Naive thymus-derived CD8-positive, alpha-beta T cell (primary cell): ENCODE measurements around the gene HSPB2. TPM values are rescaled to one million over a fixed set of nuclear protein-coding genes. Genes with fewer than 3 reads are reported as not detected.

Source experiments
- ATAC-seq, 2 donors: fragments of 150-1000 bp; cut with Tn5 transposase in 1 of 2; sonication (Bioruptor Pico), chemical (Tn5 transposase) in 1 of 2; 1 replicate in 1 of 2; 2 replicates in 1 of 2; pipeline ENCODE4 v1.10.0; 2021; ENCODE audit warnings: mild to moderate bottlenecking in 2 of 2, moderate library complexity in 2 of 2
- POLR2A ChIA-PET: fragments of 350-600 bp; sonication (Branson Sonifier 250); formaldehyde crosslinking; loops from one replicate; lab custom pipeline; 2021; ENCODE audit warnings: antibody characterized with exemption; lab: Charles Lee
- DNase-seq, 10 donors: peaks; one replicate each; pipeline versions ENCODE4 v3.0.0 to v3.0.0-alpha.2; 2020 to 2022
- H3K27ac Mint-ChIP-seq, 10 donors: one replicate each; pipeline ENCODE4 v1.8.0; 2020 to 2022; ENCODE audit warnings: mild to moderate bottlenecking in 10 of 10, mixed read lengths in 10 of 10, moderate library complexity in 4 of 10, inconsistent platforms in 1 of 10
- H3K27me3 Mint-ChIP-seq, 5 donors: one replicate each; pipeline ENCODE4 v1.8.0; 2021 to 2022; ENCODE audit warnings: mixed read lengths in 5 of 5
- H3K36me3 Mint-ChIP-seq, 3 donors: one replicate each; pipeline ENCODE4 v1.8.0; 2020 to 2022; ENCODE audit warnings: mixed read lengths in 3 of 3, mild to moderate bottlenecking in 2 of 3, inconsistent platforms in 1 of 3
- H3K4me1 Mint-ChIP-seq, 4 donors: one replicate each; pipeline ENCODE4 v1.8.0; 2021 to 2022; ENCODE audit warnings: mixed read lengths in 4 of 4
- H3K4me3 Mint-ChIP-seq, 10 donors: one replicate each; pipeline ENCODE4 v1.8.0; 2020 to 2022; ENCODE audit warnings: mild to moderate bottlenecking in 10 of 10, mixed read lengths in 10 of 10, moderate library complexity in 6 of 10, inconsistent platforms in 1 of 10
- H3K9me3 Mint-ChIP-seq, 9 donors: one replicate each; pipeline ENCODE4 v1.8.0; 2020 to 2022; ENCODE audit warnings: mixed read lengths in 9 of 9, mild to moderate bottlenecking in 3 of 9, inconsistent platforms in 1 of 9, moderate library complexity in 1 of 9
- polyA plus RNA-seq, 3 donors: library from polyadenylated mRNA; unstranded; fragments of 300-500 nt; fragmentation: Illumina TruSeq; gene quantifications; one replicate each; pipeline ENCODE4 v1.2.3, GENCODE V29; 2021
- total RNA-seq, 8 experiments: library from RNA in 2 of 8; stranded (reverse) in 2 of 8; gene quantifications; one replicate each; pipeline ENCODE4 v1.2.3 and lab custom pipeline; 2021 to 2026

The HSPB2 gene
- total and polyA plus RNA-seq, 5 experiments from 2014 or later = 0.27 TPM; not detected in 4

GRCh38 chr11:111945198-111945597, 32.7 kb downstream of the HSPB2 start:
- no peaks in the 10 kb centered on the region for H3K27me3 Mint-ChIP-seq
- DNase-seq = no peak
- H3K27ac Mint-ChIP-seq = peak overlapping the region in 4 of 10 donors; percentile 11 to 98 (median 78)
- H3K36me3 Mint-ChIP-seq = no peaks in the 10 kb centered on the region
- no peak for ATAC-seq
- peak overlapping the region in 2 of 10 donors; percentile 38 to 81 for H3K4me3 Mint-ChIP-seq
- H3K4me1 Mint-ChIP-seq = peaks cover 10 to 36% (median 20%) of the 10 kb centered on the region in 4 donors
- no peaks in the 10 kb centered on the region for H3K9me3 Mint-ChIP-seq
- POLR2A ChIA-PET = no interaction called here

GRCh38 chr11:111946499-111946898, 34.0 kb downstream of the HSPB2 start:
- Mint-ChIP-seq H3K27ac (no peak overlapping the region), H3K27me3 (no peaks in the 10 kb centered on the region), H3K9me3 (no peaks in the 10 kb centered on the region), H3K4me3 (no peak overlapping the region), H3K36me3 (no peaks in the 10 kb centered on the region), H3K4me1 (peaks cover 9 to 36% (median 19%) of the 10 kb centered on the region in 4 donors)
- no peak for DNase-seq
- POLR2A ChIA-PET = no interaction called here
- ATAC-seq = no peak

GRCh38 chr11:111947143-111947542, 34.6 kb downstream of the HSPB2 start:
- peak overlapping the region in 2 of 10 donors; percentile 56 to 74 for H3K27ac Mint-ChIP-seq
- H3K9me3 Mint-ChIP-seq = peaks cover 0 to 6% (median 0%) of the 10 kb centered on the region in 9 donors
- POLR2A ChIA-PET = no interaction called here
- H3K36me3 Mint-ChIP-seq = no peaks in the 10 kb centered on the region
- H3K27me3 Mint-ChIP-seq = no peaks in the 10 kb centered on the region
- DNase-seq (no peak), ATAC-seq (no peak)
- H3K4me1 Mint-ChIP-seq = peaks cover 9 to 36% (median 19%) of the 10 kb centered on the region in 4 donors
- no peak overlapping the region for H3K4me3 Mint-ChIP-seq

- Mint-ChIP-seq H3K4me3 (peak overlapping the region in 1 of 10 donors; percentile 9), H3K27me3 (no peaks in the 10 kb centered on the region), H3K27ac (no peak overlapping the region), H3K4me1 (peaks cover 1 to 22% (median 6%) of the 10 kb centered on the region in 4 donors), H3K36me3 (no peaks in the 10 kb centered on the region), H3K9me3 (peaks cover 0 to 6% (median 0%) of the 10 kb centered on the region in 9 donors)
- DNase-seq (no peak), ATAC-seq (no peak)
- POLR2A ChIA-PET = no interaction called here
Measured at GRCh38 chr11:111949519-111950426, 37.2 kb downstream of the HSPB2 start.

- Mint-ChIP-seq H3K27ac (no peak overlapping the region), H3K4me1 (peaks cover 0 to 16% (median 2%) of the 10 kb centered on the region in 4 donors)
Measured at GRCh38 chr11:111951565-111951964, 39.0 kb downstream of the HSPB2 start.

GRCh38 chr11:111954154-111954553, 41.6 kb downstream of the HSPB2 start:
- Mint-ChIP-seq H3K4me3 (no peak overlapping the region), H3K27me3 (no peaks in the 10 kb centered on the region), H3K4me1 (peaks cover 0 to 9% (median 2%) of the 10 kb centered on the region in 4 donors), H3K36me3 (no peaks in the 10 kb centered on the region), H3K27ac (no peak overlapping the region), H3K9me3 (peaks cover 0 to 6% (median 0%) of the 10 kb centered on the region in 9 donors)
- no peak for DNase-seq
- ATAC-seq = no peak
- POLR2A ChIA-PET = interaction anchor here (0.6 kb wide), 1 partner anchor 27 kb away, joined by 7 read pairs; no protein-coding TSS in a partner anchor

More at GRCh38 chr11:111951565-111951964, 39.0 kb downstream of the HSPB2 start:
- Mint-ChIP-seq H3K4me3 (no peak overlapping the region), H3K27me3 (no peaks in the 10 kb centered on the region), H3K9me3 (peaks cover 0 to 6% (median 0%) of the 10 kb centered on the region in 9 donors), H3K36me3 (no peaks in the 10 kb centered on the region)
- DNase-seq = no peak
- POLR2A ChIA-PET = no interaction called here
- ATAC-seq = no peak

GRCh38 chr11:111957663-111958444, 45.3 kb downstream of the HSPB2 start:
- ATAC-seq = no peak
- Mint-ChIP-seq H3K4me1 (peaks cover 0 to 2% (median 0%) of the 10 kb centered on the region in 4 donors), H3K36me3 (no peaks in the 10 kb centered on the region), H3K27me3 (no peaks in the 10 kb centered on the region), H3K27ac (peak overlapping the region in 1 of 10 donors; percentile 14), H3K9me3 (no peaks in the 10 kb centered on the region), H3K4me3 (no peak overlapping the region)
- POLR2A ChIA-PET = no interaction called here
- no peak for DNase-seq

- POLR2A ChIA-PET = no interaction called here
Measured at GRCh38 chr11:111960916-111961315, 48.4 kb downstream of the HSPB2 start.

GRCh38 chr11:111961389-111962300, 49.1 kb downstream of the HSPB2 start:
- ATAC-seq (no peak), DNase-seq (no peak)
- POLR2A ChIA-PET = no interaction called here
- H3K27ac Mint-ChIP-seq = no peak overlapping the region
- H3K9me3 Mint-ChIP-seq = no peaks in the 10 kb centered on the region
- peaks cover 0 to 2% (median 0%) of the 10 kb centered on the region in 4 donors for H3K4me1 Mint-ChIP-seq
- H3K36me3 Mint-ChIP-seq = peaks cover 0 to 2% (median 0%) of the 10 kb centered on the region in 3 donors
- H3K27me3 Mint-ChIP-seq = no peaks in the 10 kb centered on the region
- no peak overlapping the region for H3K4me3 Mint-ChIP-seq

More at GRCh38 chr11:111960916-111961315, 48.4 kb downstream of the HSPB2 start:
- Mint-ChIP-seq H3K27ac (peak overlapping the region in 1 of 10 donors; percentile 3), H3K4me1 (peaks cover 0 to 2% (median 0%) of the 10 kb centered on the region in 4 donors), H3K36me3 (peaks cover 0 to 2% (median 0%) of the 10 kb centered on the region in 3 donors), H3K27me3 (no peaks in the 10 kb centered on the region), H3K9me3 (no peaks in the 10 kb centered on the region), H3K4me3 (no peak overlapping the region)
- DNase-seq = no peak
- ATAC-seq = no peak
